Ovary (tissue), 3 donors: ENCODE measurements around the gene B3GALT4.

Experiments used
- EP300 ChIP-seq: sonication (generic); formaldehyde crosslinking; IDR thresholded peaks from one replicate; pipeline ENCODE4 v1.6.1; 2017; ENCODE audit warnings: antibody characterized with exemption
- TF ChIP-seq, protein P1 (sequence below), 3 donors: fragments of 450-650 bp in 2 of 3; fragments of 200-600 bp in 1 of 3; IDR thresholded peaks; one replicate each; pipeline versions ENCODE4 v1.5.1 to v1.8.0; 2016 to 2022; ENCODE audit warnings: antibody characterized with exemption in 3 of 3, mild to moderate bottlenecking in 1 of 3
- donor health status: DM: no; HTN: no; CAD: no.

DNA sequence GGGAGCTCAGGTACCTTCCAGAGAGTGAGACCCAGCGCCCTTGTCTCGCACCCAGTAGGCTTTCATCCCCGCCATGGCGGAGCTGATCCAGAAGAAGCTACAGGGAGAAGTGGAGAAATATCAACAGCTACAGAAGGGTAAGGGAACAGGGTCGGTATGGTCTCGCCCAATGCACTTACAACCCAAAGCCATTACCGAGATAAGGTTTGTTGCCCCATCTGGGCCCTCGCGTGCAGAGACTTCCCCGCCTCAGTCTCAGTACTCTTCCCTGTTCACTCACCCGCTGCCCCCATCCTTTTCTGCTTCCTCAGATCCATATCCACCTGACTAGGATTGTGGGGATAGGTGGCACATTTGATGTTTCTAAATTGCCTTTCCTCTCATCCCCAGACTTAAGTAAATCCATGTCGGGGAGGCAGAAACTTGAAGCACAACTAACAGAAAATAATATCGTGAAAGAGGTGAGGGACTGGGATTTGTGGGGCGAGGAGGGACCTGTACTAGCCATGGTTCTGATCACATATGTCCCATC is 12.9 kb downstream of the B3GALT4 start:
- no peak for TF ChIP-seq EP300
- TF ChIP-seq, protein P1, sequence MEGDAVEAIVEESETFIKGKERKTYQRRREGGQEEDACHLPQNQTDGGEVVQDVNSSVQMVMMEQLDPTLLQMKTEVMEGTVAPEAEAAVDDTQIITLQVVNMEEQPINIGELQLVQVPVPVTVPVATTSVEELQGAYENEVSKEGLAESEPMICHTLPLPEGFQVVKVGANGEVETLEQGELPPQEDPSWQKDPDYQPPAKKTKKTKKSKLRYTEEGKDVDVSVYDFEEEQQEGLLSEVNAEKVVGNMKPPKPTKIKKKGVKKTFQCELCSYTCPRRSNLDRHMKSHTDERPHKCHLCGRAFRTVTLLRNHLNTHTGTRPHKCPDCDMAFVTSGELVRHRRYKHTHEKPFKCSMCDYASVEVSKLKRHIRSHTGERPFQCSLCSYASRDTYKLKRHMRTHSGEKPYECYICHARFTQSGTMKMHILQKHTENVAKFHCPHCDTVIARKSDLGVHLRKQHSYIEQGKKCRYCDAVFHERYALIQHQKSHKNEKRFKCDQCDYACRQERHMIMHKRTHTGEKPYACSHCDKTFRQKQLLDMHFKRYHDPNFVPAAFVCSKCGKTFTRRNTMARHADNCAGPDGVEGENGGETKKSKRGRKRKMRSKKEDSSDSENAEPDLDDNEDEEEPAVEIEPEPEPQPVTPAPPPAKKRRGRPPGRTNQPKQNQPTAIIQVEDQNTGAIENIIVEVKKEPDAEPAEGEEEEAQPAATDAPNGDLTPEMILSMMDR (IDR thresholded peaks at IDR 0.05): no peak
